Left lung (tissue), 10 donors: ENCODE data around the gene CNOT2. TPM values are rescaled to one million over a fixed set of nuclear protein-coding genes. Genes with fewer than 3 reads are reported as not detected.

Source experiments
- ATAC-seq: fragments of 200-7000 bp; cut with Tn5 transposase; one replicate; pipeline ENCODE4 v1.9.1; 2020; ENCODE audit warnings: moderate library complexity
- DNase-seq, 4 donors: peaks; one replicate each; pipeline ENCODE4 v3.0.0-alpha.2; 2013 to 2020
- H3K27ac ChIP-seq, 2 donors: fragments of 200-600 bp; sonication (generic) in 1 of 2; one replicate each; pipeline versions ENCODE4 v1.5.0 to v1.8.0; 2020 to 2021
- H3K27me3 ChIP-seq, 2 donors: fragments of 200-600 bp; sonication (generic) in 1 of 2; one replicate each; pipeline versions ENCODE4 v1.5.0 to v1.8.0; 2020 to 2021
- H3K36me3 ChIP-seq, 2 donors: fragments of 200-600 bp; sonication (generic) in 1 of 2; one replicate each; pipeline versions ENCODE4 v1.5.0 to v1.8.0; 2020 to 2021
- H3K4me1 ChIP-seq, 2 donors: fragments of 200-600 bp; one replicate each; pipeline ENCODE4 v1.8.0; 2021
- H3K4me3 ChIP-seq, 2 donors: fragments of 200-600 bp; sonication (generic) in 1 of 2; one replicate each; pipeline versions ENCODE4 v1.5.0 to v1.8.0; 2020 to 2021; ENCODE audit warnings: mild to moderate bottlenecking in 1 of 2
- H3K9me3 ChIP-seq, 2 donors: fragments of 200-600 bp; sonication (generic) in 1 of 2; one replicate each; pipeline versions ENCODE4 v1.5.0 to v1.8.0; 2020 to 2021
- intact Hi-C, 2 donors: fragments of 100-400 bp; cut with DNase I; formaldehyde crosslinking; loops; one replicate each; pipeline versions ENCODE4 v1.11.2 to v1.14.2; 2022
- polyA plus RNA-seq, 6 donors: library from polyadenylated mRNA; unstranded; fragments of 120-200 nt; gene quantifications; one replicate each; pipeline ENCODE4 v1.2.1, GENCODE V29; 2013; ENCODE audit not compliant: insufficient read length in 6 of 6
- total RNA-seq, 2 donors: library from RNA; stranded (reverse); fragmentation: NEBNext Ultra II Directional; extraction: Animal tissue kit (Norgen Biotek cat#: 25700); gene quantifications; one replicate each; pipeline ENCODE4 v1.2.1, GENCODE V29; 2021
- TF ChIP-seq, protein P1 (sequence below), 2 donors: fragments of 200-600 bp; sonication (generic) in 1 of 2; IDR thresholded peaks; one replicate each; pipeline versions ENCODE4 v1.5.0 to v1.8.0; 2021; ENCODE audit warnings: antibody characterized with exemption in 2 of 2
- donor health status: DM: no; HTN: yes; CAD: no.
- donor health status: DM: no; HTN: no; CAD: no.

The CNOT2 gene
- total and polyA plus RNA-seq, 8 donors: 52.3 to 161 (median 135) TPM

DNA sequence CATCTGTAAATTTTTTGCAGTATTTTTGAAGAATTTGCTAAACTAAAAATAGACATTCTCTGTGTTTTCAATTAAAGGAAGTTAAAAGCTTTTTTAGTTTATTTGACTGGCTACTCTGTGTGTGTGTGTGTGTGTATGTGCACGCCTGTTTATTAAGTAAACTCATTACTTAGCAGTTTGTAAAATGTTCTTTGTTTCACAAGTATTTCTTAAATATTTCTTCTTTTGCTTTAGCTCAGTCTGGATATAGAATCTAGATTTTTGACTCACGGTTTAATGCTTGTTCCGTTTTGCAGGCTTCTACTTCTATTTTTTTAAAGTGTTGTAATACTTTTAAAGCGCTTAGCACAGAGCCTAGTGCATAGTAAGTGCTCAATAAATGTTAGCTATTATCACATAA is 76.4 kb downstream of the CNOT2 start:
- ATAC-seq (no peak), DNase-seq (no peak)
- Histone ChIP-seq H3K36me3 (peaks cover 0 to 2% of the 10 kb centered on the region in 2 donors), H3K27me3 (no peaks in the 10 kb centered on the region), H3K4me1 (peaks cover 0 to 35% of the 10 kb centered on the region in 2 donors), H3K4me3 (no peak overlapping the region), H3K27ac (peak overlapping the region in 1 of 2 donors; percentile 30), H3K9me3 (no peaks in the 10 kb centered on the region)
- intact Hi-C loops: no loop called here
- TF ChIP-seq, protein P1, sequence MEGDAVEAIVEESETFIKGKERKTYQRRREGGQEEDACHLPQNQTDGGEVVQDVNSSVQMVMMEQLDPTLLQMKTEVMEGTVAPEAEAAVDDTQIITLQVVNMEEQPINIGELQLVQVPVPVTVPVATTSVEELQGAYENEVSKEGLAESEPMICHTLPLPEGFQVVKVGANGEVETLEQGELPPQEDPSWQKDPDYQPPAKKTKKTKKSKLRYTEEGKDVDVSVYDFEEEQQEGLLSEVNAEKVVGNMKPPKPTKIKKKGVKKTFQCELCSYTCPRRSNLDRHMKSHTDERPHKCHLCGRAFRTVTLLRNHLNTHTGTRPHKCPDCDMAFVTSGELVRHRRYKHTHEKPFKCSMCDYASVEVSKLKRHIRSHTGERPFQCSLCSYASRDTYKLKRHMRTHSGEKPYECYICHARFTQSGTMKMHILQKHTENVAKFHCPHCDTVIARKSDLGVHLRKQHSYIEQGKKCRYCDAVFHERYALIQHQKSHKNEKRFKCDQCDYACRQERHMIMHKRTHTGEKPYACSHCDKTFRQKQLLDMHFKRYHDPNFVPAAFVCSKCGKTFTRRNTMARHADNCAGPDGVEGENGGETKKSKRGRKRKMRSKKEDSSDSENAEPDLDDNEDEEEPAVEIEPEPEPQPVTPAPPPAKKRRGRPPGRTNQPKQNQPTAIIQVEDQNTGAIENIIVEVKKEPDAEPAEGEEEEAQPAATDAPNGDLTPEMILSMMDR (IDR thresholded peaks at IDR 0.05): no peak

DNA sequence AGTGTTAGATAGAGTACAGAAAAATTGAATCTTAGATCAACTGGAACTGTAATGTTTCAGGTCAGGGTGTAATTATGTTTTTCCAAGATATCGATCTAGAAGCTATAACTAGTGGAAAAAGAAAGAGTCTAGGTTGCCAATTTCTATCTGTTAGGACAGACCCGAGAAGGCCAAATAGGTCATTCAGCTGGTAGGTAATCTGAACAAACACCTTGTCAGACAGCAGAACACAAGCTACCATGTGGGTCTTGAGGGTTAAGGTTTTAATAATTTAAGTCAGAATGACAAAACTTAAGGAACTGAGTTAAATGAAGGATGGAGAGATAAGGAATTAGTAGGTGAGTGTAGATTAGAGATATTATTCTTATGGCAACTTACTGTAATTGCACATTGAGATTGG is 78.0 kb downstream of the CNOT2 start:
- intact Hi-C loops: no loop called here
- no peak for DNase-seq
- Histone ChIP-seq H3K4me1 (peaks cover 0 to 25% of the 10 kb centered on the region in 2 donors), H3K9me3 (no peaks in the 10 kb centered on the region), H3K27ac (no peak overlapping the region), H3K36me3 (peaks cover 0 to 3% of the 10 kb centered on the region in 2 donors), H3K4me3 (no peak overlapping the region), H3K27me3 (no peaks in the 10 kb centered on the region)
- TF ChIP-seq, protein P1 (IDR thresholded peaks at IDR 0.05): no peak
- ATAC-seq: no peak

DNA sequence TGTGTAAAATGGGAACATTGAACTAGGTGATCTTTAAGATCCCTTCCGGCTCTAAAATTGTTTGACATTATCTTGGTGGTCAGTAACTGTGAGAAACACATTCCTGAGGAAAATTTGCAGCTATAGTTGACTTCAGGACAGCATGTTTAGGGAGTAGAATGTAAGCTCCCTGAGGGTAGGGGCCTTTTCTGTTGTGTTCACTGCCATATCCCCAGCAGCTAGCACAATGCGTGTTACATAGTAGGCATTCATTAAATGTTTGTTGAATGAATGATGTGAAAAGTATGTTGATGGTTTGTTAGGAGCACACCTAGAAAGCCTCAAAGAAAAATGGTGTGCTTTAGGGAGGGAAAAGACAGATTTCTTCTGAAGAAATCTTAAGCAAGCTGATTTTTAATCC is 84.3 kb downstream of the CNOT2 start:
- H3K9me3 ChIP-seq: no peaks in the 10 kb centered on the region
- no peak overlapping the region for H3K4me3 ChIP-seq
- H3K27ac ChIP-seq: no peak overlapping the region
- DNase-seq (no peak), ATAC-seq (no peak)
- H3K36me3 ChIP-seq: peaks cover 0 to 3% of the 10 kb centered on the region in 2 donors
- H3K27me3 ChIP-seq: no peaks in the 10 kb centered on the region
- intact Hi-C loops: no loop called here
- TF ChIP-seq, protein P1 (IDR thresholded peaks at IDR 0.05): no peak
- no peaks in the 10 kb centered on the region for H3K4me1 ChIP-seq

DNA sequence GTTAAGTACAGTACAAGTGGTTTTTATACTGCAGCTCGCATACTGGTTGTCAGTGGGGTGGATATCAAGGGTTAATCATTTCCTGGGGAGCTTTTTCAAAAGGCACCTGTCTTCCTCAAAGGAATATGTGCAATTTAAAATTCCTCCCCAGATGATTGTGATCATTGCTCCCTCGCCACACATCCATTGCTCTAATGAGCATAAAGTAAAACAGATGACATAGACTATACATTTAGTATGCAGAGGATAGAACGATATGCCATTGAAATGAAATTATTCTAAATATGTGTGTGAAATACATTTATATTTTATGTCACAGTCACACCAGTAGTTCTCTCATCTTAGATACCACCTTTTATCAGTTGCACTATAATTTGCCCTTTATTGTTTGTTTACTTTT is 86.5 kb downstream of the CNOT2 start:
- Histone ChIP-seq H3K36me3 (no peaks in the 10 kb centered on the region), H3K9me3 (no peaks in the 10 kb centered on the region), H3K27ac (no peak overlapping the region), H3K27me3 (no peaks in the 10 kb centered on the region), H3K4me1 (no peaks in the 10 kb centered on the region), H3K4me3 (no peak overlapping the region)
- intact Hi-C loops: no loop called here
- TF ChIP-seq, protein P1 (IDR thresholded peaks at IDR 0.05): no peak
- ATAC-seq: no peak
- DNase-seq: no peak

DNA sequence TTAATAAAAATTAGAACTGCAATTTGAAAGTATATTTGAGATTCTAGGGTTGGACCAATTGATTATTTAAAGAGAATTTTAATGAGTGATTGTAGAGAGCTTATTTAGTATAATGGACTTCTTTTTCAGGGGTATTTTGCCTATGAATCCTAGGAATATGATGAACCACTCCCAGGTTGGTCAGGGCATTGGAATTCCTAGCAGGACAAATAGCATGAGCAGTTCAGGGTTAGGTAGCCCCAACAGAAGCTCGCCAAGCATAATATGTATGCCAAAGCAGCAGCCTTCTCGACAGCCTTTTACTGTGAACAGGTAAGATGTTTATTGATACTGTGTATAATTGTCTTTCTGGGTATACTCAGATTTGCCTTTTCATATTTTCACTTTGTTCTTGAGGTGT is 86.9 kb downstream of the CNOT2 start:
- intact Hi-C loops: no loop called here
- Histone ChIP-seq H3K27ac (no peak overlapping the region), H3K36me3 (peaks cover 0 to under 1% of the 10 kb centered on the region in 2 donors), H3K4me3 (no peak overlapping the region), H3K9me3 (no peaks in the 10 kb centered on the region), H3K4me1 (no peaks in the 10 kb centered on the region), H3K27me3 (no peaks in the 10 kb centered on the region)
- DNase-seq (no peak), ATAC-seq (no peak)
- TF ChIP-seq, protein P1 (IDR thresholded peaks at IDR 0.05): no peak
